ENCODE data around the gene KLHL36.
"Not testable (repeated sequence)": the region's sequence is repeated elsewhere in the genome, so short reads cannot be mapped to it uniquely, and the experiment has no call there.

KLHL36 gene

GRCh38 chr16:84673561-84673960, 25.2 kb downstream of the KLHL36 start:
- DNase-seq: no peak

GRCh38 chr16:84675423-84675822, 27.1 kb downstream of the KLHL36 start:
- no peak for DNase-seq

- no peak for DNase-seq
These were observed 27.6 kb downstream of the KLHL36 start for GRCh38 chr16:84675884-84676283.

GRCh38 chr16:84677017-84677803, 28.9 kb downstream of the KLHL36 start:
- DNase-seq: no peak

GRCh38 chr16:84677849-84678248, 29.5 kb downstream of the KLHL36 start:
- DNase-seq: no peak

GRCh38 chr16:84678541-84678940, 30.2 kb downstream of the KLHL36 start:
- no peak for DNase-seq

- no peak for DNase-seq
These were observed 32.0 kb downstream of the KLHL36 start for GRCh38 chr16:84680165-84680842.

- DNase-seq: no peak
These were observed 32.7 kb downstream of the KLHL36 start for GRCh38 chr16:84680843-84681629.

GRCh38 chr16:84683691-84684591, 35.6 kb downstream of the KLHL36 start:
- no peak for DNase-seq

GRCh38 chr16:84684592-84684965, 36.3 kb downstream of the KLHL36 start:
- DNase-seq: no peak

GRCh38 chr16:84685210-84685609, 36.9 kb downstream of the KLHL36 start:
- no peak for DNase-seq

GRCh38 chr16:84686707-84687298, 38.5 kb downstream of the KLHL36 start:
- no peak for DNase-seq

- no peak for DNase-seq
These were observed 39.4 kb downstream of the KLHL36 start for GRCh38 chr16:84687715-84688114.

GRCh38 chr16:84688163-84688562, 39.9 kb downstream of the KLHL36 start:
- DNase-seq: not testable (repeated sequence)

- no peak for DNase-seq
These were observed 40.8 kb downstream of the KLHL36 start for GRCh38 chr16:84689111-84689510.

- DNase-seq: no peak
These were observed 41.9 kb downstream of the KLHL36 start for GRCh38 chr16:84690088-84690819.

GRCh38 chr16:84692451-84693214, 44.3 kb downstream of the KLHL36 start:
- no peak for DNase-seq

- not testable (repeated sequence) for DNase-seq
These were observed 45.6 kb downstream of the KLHL36 start for GRCh38 chr16:84693869-84694268.

- no peak for DNase-seq
These were observed 46.7 kb downstream of the KLHL36 start for GRCh38 chr16:84694980-84695379.

- DNase-seq: no peak
These were observed 50.9 kb downstream of the KLHL36 start for GRCh38 chr16:84699147-84699711.
